Activated T-helper 9 cell treated with anti-CD3 and anti-CD28 coated beads, Interleukin-2, amount 50 U/mL, for 16 hours (primary cell): Measurements from ENCODE around the gene CRYL1.
A peak's percentile ranks its signal among the peaks of the same experiment; 100 is the strongest.

Experiments used
- DNase-seq: peaks from one replicate; pipeline ENCODE4 v3.0.0-alpha.2; 2020; ENCODE audit warnings: low read depth

The CRYL1 gene

GRCh38 chr13:20494656-20495055 lies 31.0 kb downstream of the CRYL1 start:
- DNase-seq, result no peak

DNA sequence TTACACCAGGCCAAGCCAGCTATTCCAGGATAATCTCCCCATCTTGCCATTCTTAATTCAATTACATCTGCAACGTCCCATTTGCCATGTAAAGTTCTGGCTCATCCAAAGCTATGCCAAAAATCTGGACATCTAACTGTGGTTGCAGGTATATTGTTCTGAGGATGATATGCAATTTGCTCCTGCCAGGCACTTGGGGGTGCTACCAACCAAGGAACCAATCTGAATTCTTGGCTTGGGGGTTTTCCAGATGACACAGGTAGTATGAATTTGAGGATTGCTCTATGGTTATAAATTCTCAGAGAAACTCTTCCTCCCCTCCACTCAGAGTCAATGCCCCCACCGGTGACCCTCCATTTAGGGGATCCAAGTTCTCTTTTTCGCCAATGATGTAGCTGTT lies 33.0 kb downstream of the CRYL1 start:
- no peak for DNase-seq

DNA sequence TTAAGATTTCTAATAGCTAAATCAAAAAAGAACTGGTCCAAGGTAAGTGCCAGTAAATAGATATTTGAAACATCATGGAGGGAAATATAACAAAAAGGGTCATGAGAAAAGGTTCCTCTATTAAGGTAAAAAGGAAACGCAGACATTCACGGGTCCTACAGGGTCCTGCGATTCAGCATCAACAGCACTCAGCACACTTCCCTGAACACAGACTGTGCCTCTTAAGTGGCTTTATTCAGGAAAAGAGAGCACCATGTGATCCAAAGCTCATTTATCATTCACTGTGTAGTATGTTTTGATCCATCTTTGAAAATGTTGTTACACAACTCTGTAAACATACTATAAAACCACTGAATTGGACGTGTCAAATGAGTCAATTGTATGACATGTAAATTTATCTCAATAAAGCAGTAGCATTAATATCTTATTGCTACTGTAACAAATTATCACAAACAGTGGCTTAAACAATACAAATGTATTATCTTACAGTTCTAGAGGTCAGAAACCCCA lies 33.7 kb downstream of the CRYL1 start:
- no peak for DNase-seq

DNA sequence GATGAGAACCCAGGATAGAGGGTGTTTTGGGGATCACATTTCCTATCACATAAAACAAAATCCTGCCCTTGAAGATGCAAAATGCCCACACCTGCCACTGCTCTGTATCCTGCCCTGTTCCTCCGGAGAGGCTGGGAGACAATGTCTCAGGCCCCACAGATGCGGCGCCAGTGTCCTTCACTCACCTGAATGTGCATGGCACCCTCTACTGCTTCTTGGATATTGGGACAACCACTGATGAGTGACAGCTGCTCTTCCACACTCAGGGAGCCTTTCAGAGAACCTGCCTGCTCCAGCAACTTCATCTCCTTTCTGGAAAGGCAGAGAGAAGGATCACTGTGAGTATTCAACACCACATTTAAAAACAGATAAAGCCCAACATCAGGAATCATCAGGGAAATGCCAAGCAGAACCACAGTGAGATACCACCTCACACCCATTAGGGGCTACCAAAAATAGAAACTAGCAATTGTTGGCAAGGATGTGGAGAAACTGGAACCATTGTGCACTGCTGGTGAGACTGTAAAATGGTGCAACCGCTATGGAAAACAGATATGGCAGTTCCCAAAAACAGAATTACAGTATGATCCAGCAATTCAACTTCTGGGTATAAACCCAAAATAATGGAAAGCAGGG lies 36.4 kb downstream of the CRYL1 start:
- no peak for DNase-seq

GRCh38 chr13:20487927-20488326 lies 37.7 kb downstream of the CRYL1 start:
- DNase-seq, result no peak

DNA sequence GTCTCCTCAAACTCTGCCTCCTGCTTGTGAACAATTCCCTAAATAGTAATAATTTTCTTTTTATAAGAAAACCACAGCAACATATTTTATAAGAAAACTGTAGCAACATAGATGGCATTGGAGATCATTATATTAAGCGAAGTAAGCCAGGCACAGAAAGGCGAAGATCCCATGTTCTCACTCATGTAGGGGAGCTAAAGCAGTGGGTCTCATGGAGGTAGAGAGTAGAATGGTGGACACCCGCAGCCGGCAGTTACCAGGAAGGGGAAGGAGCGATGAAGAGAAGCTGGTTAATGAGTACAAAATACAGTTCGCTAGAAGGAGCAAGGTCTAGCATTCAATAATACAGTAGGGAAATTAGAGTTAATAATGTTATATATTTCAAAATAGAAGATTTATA lies 42.9 kb downstream of the CRYL1 start:
- no peak for DNase-seq

- no peak for DNase-seq
Measured at GRCh38 chr13:20482275-20482761, 43.3 kb downstream of the CRYL1 start.

DNA sequence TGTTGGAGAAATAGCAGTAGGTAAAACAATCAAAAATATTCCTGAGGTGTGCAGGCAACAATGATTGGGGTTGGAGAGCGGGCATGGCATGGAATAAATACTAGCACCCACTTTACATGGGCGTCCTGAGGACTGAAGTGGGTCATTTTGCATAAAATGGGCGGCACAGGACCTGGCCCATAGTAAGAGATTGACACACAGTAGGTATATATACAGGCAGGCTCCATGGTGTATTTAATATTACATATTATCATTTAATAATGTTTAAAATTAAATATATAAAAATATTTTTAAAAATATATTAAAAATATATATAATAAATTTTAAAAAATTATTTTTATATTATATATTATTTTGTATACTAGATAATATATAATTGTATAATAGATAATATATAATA lies 48.3 kb downstream of the CRYL1 start:
- no peak for DNase-seq

DNA sequence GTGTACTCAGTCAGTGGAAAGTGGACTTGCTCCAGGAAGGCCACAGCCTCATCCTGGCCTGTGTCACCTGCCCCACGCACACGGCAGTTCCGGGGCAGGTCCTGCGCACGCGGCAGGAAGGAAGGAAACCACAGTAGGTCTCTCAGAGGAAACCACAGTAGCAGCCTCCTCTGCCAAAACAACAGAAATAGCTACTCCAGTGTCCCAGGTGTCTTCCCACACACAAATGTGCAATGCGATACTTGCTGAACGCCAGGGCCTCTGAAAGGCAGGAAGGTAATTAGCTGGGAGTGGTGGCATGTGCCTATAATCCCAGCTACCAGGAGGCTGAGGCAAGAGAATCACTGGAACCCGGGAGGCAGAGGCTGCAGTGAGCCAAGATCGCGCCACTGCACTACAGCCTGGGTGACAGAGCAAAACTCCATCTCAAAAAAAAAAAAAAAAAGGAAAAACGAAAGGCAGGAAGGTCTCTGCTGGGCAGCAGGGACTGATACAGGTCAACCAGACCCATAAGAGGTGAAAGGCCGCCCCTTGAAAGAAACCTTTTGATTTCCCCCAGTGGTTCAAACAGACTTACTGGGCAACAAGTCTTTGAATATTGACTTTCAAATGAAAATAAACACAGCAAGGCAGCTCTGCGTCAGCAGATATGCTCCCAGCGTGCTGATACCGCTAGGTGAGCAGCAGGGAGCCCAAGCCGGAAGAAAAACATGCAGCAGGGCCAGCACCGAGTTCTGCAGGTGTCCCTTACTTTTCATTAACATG lies 49.5 kb downstream of the CRYL1 start:
- peak; percentile 52 for DNase-seq

DNA sequence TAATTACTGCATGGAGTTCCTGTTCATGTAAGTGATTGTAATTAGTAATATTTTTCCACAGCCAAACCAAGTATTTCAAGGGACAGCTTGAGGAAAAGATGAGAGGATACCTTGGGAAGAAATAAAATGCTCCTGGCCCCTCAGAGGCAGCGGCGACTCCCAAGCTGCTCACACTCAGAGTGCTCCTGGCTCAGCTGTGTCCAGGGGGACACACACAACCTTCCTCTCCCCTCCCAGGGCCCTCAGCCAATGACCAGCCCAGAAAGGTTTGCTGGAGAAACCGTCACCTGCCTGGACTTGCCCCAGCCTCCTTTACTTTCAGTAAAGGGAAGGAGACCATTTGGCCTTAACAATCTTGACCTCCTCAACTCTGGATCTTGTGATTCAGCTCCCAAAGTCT lies 51.1 kb downstream of the CRYL1 start:
- DNase-seq, result no peak

- no peak for DNase-seq
Measured at GRCh38 chr13:20473888-20474287, 51.8 kb downstream of the CRYL1 start.

DNA sequence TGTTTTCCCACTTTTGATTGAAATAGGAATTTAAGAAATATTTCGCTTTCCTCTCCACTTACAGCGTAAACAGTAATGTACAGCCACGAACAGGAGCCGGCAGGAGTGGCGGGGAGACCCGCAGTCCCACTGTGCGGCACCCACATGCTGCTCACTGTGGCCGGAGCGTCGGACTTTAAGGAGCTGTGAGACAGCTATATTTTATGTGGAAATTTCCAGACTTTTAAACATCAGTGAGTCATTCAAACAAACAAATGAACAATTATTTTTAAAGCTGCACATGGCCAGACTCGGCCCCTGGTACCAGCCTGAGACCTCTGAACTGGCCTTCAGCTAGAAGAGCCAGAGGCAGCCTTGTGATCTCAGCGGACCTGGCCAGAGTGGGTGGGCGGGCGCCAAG lies 52.5 kb downstream of the CRYL1 start:
- DNase-seq, result no peak

DNA sequence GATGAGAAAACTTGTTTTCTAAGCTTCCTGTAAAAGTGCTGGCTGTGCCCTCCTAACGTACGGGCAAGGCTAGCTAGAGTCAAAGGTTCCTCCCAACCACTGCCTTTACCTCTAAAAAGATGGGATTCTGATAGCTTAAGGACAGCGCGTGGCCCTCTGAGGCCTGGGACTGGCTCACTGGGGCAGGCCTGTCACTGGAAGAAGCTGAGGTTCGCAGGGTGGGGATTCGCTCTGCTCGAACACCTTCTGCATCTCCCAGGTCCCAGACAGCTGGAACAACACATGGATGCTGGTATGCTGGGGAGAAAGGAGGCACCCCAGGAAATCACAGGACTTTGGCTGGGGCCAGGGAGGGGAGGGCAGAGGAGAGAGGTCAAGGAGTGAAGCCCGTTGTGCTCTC lies 53.1 kb downstream of the CRYL1 start:
- DNase-seq, result no peak

DNA sequence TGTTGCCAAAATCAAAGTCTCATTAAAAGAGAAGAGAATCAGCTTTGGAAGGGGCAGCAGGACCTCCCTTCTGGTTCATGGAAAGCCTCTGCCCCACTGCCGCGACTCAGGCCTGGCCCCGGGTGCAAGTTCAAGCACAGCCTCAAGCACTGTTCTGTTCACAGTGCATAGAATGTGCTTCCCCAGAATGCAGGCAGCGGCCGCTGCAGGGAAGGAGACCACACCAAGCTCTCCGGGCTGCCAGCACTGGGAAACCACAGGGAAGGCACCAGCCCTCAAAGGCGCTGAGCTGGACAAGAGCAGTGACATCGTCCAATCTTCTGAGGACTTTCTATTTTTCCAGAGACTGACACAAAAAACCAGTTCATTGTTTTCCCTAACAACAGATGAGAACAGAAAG lies 55.5 kb downstream of the CRYL1 start:
- no peak for DNase-seq

GRCh38 chr13:20466371-20466770 lies 59.3 kb downstream of the CRYL1 start:
- DNase-seq, result no peak

DNA sequence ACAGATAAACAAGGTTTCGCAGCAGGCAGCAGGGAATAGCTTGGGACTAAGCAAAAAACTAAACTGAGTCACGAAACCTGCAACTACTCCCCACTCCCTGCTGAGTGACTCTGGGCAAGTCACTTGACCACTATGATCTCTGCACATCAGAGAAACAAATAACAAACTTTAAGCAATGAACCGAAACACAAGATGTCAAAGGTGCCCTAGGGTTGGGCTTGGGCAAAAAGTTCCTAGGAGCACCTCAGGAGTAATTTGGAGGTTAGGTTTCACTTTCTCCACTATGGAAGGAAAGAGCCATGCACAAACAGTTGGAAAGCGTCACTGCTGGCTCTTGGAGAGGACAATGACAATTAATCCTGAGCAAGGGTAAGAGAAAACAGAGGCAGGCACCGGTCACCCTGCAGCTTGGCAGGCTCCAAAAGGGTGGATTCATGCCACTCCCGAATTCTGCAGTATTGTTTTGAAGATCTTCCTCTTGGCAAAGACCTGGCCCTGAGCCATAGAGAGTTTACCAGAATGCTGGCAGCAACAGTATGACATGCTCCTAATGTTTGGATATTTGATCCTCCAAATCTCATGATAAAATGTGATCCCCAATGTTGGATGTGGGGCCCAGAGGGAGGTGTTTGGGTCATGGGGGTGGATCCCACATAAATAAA lies 60.3 kb downstream of the CRYL1 start:
- no peak for DNase-seq

DNA sequence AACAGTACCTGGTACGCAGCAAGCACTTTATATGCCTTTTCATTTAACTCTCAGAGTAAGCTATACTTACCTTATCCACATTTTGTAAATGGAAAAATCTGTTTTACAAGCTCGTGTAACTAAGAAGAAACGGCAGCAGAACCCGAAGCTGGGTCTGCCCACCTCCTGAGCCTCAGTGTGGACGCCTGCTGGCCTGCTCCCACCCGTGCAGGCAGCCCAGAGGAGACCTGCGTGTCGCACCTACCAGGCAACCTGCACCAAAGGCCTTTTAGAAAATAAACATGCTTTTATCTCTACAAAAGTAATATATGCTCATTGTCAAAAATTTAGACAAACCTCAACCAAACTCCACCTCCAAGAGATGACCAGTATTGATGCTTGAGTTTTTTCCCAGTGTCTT lies 62.7 kb downstream of the CRYL1 start:
- no peak for DNase-seq

DNA sequence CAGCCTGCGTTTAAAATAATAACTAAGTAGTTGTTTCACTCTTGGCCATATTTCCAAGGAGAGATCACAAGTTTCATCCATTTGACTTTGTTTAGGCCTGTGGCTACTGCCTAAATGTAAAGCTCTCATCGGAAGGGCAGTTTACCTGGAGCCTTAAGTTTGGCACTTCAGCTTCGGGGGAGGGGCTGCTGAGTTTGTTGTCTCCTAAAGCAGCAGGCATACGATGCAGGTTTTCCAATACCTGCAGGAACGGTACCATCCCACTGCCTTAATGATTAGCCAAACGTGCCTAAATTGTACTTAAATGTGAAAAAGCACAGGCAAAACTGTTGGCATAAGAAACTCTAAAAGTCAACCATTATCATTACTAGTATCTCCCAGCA lies 63.1 kb downstream of the CRYL1 start:
- no peak for DNase-seq

GRCh38 chr13:20461860-20462532 lies 63.7 kb downstream of the CRYL1 start:
- no peak for DNase-seq

- no peak for DNase-seq
Measured at GRCh38 chr13:20461481-20461859, 64.2 kb downstream of the CRYL1 start.

GRCh38 chr13:20460761-20461160 lies 64.9 kb downstream of the CRYL1 start:
- DNase-seq, result no peak

DNA sequence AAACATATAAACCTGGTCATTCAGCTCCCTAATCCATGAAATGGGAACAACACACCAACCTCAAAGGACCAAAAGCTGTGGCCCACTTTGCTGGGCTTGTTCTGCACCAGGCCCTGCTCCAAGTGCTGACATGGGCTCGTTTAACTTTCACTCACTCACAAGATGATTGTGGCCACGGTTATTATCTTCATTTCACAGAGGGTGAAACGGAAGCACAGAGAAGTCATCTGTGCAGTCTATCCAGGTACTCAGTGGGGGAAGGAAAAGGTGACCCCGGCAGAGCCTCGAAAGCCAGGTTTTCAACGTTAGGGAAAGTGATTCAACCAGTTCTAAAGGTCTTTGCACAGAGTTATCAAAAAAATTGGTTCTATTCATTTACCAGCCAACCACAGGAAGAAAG lies 68.0 kb downstream of the CRYL1 start:
- DNase-seq, result no peak

DNA sequence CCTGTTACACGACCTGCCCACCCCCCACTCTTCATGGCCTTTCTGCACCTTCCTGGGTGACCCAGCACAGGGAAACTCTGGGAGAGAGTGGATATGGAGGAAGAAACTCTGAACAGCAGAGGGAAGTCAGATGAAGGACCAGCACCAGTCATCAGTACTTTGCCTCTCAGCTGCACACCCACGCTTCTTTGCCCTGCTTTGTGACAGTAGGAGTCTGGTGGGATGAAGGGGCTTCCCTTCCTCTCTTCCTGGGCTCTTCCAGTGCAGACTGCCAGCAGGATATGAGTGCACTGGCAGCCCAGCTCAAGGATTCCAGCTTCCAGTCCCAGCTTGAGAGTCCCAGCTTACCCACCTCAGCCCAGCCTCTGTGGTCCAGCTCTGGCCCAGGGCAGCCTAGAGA lies 68.9 kb downstream of the CRYL1 start:
- no peak for DNase-seq
